AG08395 (cell line): Measurements from ENCODE around the gene OCIAD1.

ENCODE experiments used
- DNase-seq: peaks from one replicate; pipeline ENCODE4 v3.0.0; 2012; ENCODE audit warnings: mixed read lengths, low spot score

The OCIAD1 gene

GRCh38 chr4:48891028-48891619, 60.2 kb downstream of the OCIAD1 start:
- DNase-seq, result no peak

GRCh38 chr4:48896845-48897244, 66.0 kb downstream of the OCIAD1 start:
- DNase-seq, result no peak

DNA sequence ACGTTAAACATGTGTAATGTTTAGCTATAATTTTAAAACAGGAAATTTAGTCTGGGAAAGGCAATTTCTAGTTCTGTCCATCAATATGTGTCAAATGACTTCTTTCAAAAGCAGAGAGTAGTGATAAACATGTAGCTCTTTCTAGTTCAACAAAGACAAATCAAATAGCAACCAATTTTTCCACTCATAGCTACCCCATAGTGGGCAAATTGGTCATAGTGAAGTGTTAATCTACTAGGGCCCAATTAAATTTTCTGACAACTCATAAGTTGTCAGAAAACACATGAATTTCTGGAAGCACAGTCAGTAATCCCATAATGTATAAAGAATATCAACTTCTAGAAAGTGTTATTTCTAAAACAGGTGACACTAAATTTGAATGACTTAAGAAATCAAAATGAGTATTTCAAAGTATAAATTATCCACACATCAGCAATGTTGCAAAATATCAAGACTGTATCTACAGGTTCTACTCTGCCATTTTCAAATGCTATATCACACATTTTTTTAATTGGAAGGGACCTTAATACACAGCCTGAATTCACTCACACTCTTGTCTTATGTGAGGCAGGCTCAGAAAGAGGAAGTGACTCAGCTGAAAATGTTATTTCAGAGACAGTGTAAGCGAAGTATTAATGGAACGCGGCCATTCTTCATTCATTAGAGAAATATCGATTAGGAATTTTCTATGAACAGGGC, 68.0 kb downstream of the OCIAD1 start:
- no peak for DNase-seq

DNA sequence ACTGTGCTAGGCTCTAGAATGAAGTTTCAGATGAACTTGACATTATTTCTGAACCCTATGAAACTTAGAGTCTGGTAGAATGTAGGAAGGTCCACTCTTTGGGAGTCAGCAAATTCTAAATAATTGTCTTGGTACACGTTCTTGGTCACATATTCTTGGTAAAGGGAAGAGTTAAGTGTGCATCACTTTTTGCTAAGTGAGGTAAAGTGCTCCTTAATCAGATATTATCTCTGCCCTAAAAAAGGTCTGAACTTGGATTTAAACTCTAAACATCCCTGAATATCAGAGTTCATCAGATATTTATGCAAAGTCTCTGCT, 68.5 kb downstream of the OCIAD1 start:
- no peak for DNase-seq

DNA sequence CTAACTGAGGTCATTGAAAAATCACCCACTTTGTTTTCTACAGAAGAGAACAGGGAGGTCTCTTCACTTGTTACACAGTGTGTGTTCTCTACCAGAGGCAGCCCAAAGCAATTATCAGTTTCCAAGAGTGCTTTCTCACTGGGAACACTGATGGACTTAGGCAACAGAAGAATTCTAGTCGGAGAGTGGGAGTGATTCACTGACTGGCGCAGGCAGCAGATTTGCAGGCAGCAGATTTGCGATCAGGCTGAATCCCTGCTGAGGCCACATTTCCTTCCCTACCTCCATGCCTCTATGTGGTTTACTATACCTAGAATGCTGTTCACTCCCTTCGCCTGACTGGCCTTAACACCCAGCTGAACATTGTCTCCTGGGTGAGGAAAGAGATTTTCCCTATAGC, 69.1 kb downstream of the OCIAD1 start:
- no peak for DNase-seq

GRCh38 chr4:48901196-48901595, 70.3 kb downstream of the OCIAD1 start:
- DNase-seq, result no peak

DNA sequence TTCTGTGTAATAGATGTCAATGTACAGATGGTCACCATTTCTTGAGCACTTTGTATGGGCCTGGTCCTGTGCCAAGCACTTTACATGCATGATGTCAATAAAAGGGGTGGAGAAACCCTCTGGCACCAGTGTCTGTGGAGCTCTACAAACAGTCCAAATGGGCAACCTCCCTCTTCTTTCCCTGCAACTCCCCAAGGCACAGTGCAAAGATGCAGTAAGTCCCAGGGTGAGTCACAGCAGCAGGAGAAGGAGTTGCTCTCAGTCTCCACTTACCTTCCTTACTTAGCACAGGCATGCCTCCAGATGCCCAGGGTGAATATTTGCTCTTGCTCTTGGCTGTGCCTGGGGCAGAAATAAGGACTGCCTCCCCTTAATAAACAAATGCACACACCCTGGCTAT, 71.4 kb downstream of the OCIAD1 start:
- DNase-seq, result peak; percentile 15

- no peak for DNase-seq
These were observed 73.2 kb downstream of the OCIAD1 start for GRCh38 chr4:48904101-48904500.

- peak; percentile 7 for DNase-seq
These were observed 73.8 kb downstream of the OCIAD1 start for GRCh38 chr4:48904541-48905142.

- peak; percentile 22 for DNase-seq
These were observed 74.6 kb downstream of the OCIAD1 start for GRCh38 chr4:48905363-48906015.

- peak; percentile 40 for DNase-seq
These were observed 75.6 kb downstream of the OCIAD1 start, which contains the start of gene OCIAD2 for GRCh38 chr4:48906206-48907173. Gene OCIAD2, minus strand, starts transcription at chr4:48906774. Its CDS starts 2,225 bp downstream, at chr4:48904549.

GRCh38 chr4:48907706-48908477, 77.0 kb downstream of the OCIAD1 start:
- no peak for DNase-seq

DNA sequence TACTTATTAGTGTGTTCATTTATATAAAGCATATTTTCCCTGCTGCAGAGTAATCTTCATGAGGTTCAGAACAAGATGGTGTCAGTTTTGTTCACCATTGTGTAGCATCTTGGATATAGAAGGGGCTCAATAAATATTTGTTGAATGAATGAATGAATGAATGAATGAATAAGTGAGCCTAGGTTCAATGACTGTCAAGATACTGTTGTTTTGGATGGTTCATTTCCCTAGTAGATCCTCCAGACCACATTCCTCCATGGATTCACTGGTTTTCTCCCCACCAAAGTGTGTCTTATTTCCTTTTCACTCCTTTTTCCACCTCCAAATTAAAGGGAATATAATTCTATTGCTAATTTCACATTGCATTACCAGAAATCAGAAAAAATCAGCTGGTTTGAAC, 77.8 kb downstream of the OCIAD1 start:
- DNase-seq, result no peak

DNA sequence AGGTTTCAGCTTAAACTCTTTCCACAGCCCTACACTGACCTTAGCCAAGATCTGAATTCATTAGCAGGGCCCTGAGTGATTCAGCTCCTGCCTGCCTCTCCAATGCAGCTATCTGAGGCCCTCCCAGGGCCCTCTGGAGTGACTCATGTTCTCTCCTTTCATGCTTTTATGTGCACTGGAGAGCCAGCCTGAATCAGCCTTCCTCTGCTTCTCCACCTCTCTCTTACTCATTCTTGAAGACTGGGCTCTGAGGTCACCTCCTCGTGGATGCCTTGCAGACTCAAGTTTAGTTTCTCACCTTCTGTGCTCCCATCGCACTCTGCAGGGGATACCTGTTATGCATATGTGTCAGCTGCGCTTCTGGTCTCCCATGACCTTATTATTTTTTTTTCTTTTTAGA, 78.8 kb downstream of the OCIAD1 start:
- peak; percentile 95 for DNase-seq

DNA sequence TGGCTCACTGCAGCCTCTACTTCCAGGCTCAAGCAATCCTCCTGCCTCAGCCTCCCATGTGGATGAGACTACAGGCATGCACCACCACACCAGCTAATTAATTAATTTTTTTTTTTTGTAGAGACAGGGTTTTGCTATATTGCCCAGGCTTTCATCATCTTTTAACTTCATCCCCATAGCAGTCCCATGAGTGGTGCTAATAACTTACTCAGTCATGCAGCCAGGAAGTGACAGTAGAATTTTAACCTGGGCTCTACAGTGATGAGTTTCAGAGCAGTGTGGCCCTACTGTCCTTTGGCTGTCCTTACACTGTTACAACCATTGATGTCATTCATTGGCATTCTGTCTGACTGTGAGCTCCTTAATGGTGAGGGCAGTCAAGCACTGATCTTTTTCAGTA, 79.6 kb downstream of the OCIAD1 start:
- no peak for DNase-seq
